HG02610 (cell line): ENCODE data around the gene SLC44A4.
"Not testable (repeated sequence)": the region's sequence is repeated elsewhere in the genome, so short reads cannot be mapped to it uniquely, and the experiment has no call there.

ENCODE experiments used
- ATAC-seq: cut with Tn5 transposase; IDR thresholded peaks from one replicate; pipeline ENCODE4 v1.9.1; 2021; ENCODE audit warnings: mild to moderate bottlenecking, moderate library complexity; ENCODE audit not compliant: unreplicated experiment

Gene SLC44A4

GRCh38 chr6:31881136-31881859, 2.5 kb upstream of the SLC44A4 start:
- no peak for ATAC-seq

GRCh38 chr6:31880616-31881015, 1.8 kb upstream of the SLC44A4 start:
- no peak for ATAC-seq

GRCh38 chr6:31879901-31880300, 1.1 kb upstream of the SLC44A4 start:
- ATAC-seq: no peak

GRCh38 chr6:31879143-31879542, 346 bp upstream of the SLC44A4 start:
- ATAC-seq: no peak

- ATAC-seq: no peak
Measured at GRCh38 chr6:31878222-31878621, 575 bp downstream of the SLC44A4 start.

- no peak for ATAC-seq
Measured at GRCh38 chr6:31877651-31878161, 1.1 kb downstream of the SLC44A4 start.

GRCh38 chr6:31877125-31877650, 1.6 kb downstream of the SLC44A4 start:
- ATAC-seq: no peak

- ATAC-seq: no peak
Measured at GRCh38 chr6:31876357-31876756, 2.4 kb downstream of the SLC44A4 start.

- ATAC-seq: no peak
Measured at GRCh38 chr6:31875877-31876276, 2.9 kb downstream of the SLC44A4 start.

GRCh38 chr6:31874836-31875572, 3.8 kb downstream of the SLC44A4 start:
- ATAC-seq: no peak

GRCh38 chr6:31874084-31874670, 4.6 kb downstream of the SLC44A4 start:
- ATAC-seq: no peak

GRCh38 chr6:31871046-31871659, 7.6 kb downstream of the SLC44A4 start:
- ATAC-seq: no peak

GRCh38 chr6:31870385-31870921, 8.3 kb downstream of the SLC44A4 start:
- ATAC-seq: no peak

- no peak for ATAC-seq
Measured at GRCh38 chr6:31869343-31869742, 9.5 kb downstream of the SLC44A4 start.

GRCh38 chr6:31868658-31868971, 10.2 kb downstream of the SLC44A4 start:
- not testable (repeated sequence) for ATAC-seq

GRCh38 chr6:31865205-31866118, 13.3 kb downstream of the SLC44A4 start:
- ATAC-seq: no peak

GRCh38 chr6:31864818-31865204, 14.0 kb downstream of the SLC44A4 start:
- no peak for ATAC-seq

- ATAC-seq: not testable (repeated sequence)
Measured at GRCh38 chr6:31864123-31864562, 14.7 kb downstream of the SLC44A4 start.

GRCh38 chr6:31862344-31863235, 16.2 kb downstream of the SLC44A4 start, which contains the start of gene NEU1:
TSS of gene NEU1 (minus strand) at chr6:31862821. CDS start at chr6:31862776, 45 bp downstream.
- peak; percentile 95 for ATAC-seq
